ENCODE measurements around the gene DENND1A.

DENND1A gene

DNA sequence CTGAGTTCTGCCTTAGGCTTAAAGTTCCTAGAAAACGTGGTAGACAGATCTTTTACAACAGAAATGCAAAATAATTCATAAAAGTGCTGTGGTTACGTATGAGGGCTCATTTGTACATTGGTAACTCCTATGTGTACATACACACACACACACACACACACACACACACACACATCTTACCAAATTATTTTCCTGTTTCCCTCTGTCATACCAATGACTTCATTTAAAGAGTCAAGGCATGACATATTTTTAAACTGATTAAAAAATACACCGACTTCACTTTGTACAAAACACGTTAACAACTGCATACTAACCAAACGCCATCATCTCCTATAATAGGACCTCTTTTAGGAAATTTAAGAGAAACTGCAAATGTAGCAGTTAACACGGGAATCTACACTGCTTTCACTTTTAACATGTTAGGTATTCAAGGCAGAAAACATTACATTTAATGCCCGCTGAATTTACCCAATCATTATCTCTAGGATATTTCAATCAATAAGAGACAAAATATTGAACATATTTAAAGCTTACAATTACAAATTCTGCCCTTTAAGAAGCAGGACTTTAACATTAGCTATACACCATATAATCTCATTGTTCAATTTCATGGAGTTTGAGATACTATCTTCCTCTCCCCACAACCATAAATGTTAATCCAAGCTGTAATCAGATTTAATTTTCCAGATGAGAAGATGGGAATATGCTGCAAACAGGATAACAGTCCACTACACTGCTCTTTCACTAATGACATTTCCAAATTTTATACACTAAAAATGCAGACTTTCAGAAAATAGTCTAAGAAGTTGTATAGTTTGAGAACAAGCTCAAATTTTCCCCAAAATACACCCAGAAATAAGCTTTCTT, 133.1 kb downstream of the DENND1A start:
- ChIA-PET POLR2A (no interaction called here), CTCF (interaction anchor here (1.3 to 1.8 kb wide), 2 partner anchors 11 to 20 kb away, joined by 3 to 5 read pairs; no protein-coding TSS in a partner anchor)
- TF ChIP-seq, protein P1, sequence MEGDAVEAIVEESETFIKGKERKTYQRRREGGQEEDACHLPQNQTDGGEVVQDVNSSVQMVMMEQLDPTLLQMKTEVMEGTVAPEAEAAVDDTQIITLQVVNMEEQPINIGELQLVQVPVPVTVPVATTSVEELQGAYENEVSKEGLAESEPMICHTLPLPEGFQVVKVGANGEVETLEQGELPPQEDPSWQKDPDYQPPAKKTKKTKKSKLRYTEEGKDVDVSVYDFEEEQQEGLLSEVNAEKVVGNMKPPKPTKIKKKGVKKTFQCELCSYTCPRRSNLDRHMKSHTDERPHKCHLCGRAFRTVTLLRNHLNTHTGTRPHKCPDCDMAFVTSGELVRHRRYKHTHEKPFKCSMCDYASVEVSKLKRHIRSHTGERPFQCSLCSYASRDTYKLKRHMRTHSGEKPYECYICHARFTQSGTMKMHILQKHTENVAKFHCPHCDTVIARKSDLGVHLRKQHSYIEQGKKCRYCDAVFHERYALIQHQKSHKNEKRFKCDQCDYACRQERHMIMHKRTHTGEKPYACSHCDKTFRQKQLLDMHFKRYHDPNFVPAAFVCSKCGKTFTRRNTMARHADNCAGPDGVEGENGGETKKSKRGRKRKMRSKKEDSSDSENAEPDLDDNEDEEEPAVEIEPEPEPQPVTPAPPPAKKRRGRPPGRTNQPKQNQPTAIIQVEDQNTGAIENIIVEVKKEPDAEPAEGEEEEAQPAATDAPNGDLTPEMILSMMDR (IDR thresholded peaks at IDR 0.05; ENCODE audit: control extremely low read depth, extremely low read depth, low read depth, missing control alignments) = no peak
- no peak for DNase-seq (ENCODE audit: extremely low spot score)

DNA sequence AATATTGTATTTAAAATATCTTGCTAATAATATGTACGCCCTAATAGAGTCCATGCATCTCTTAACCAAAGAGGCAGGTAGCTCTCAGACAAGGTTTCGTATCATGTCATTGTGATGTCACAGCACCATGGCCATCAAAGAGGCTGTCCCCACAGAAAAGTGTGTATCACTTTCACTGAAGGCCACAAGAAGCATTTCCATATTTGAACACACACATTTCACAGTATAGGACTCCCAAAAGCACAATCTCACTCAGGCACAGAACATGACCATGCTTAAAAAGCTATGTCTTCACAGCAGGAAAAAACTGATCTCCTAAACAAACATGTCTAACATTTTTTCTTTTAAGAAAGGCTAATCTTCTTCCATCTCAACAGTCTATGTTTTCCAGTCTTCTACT, 133.8 kb downstream of the DENND1A start:
- POLR2A ChIA-PET = no interaction called here
- TF ChIP-seq, protein P1 (IDR thresholded peaks at IDR 0.05; ENCODE audit: control extremely low read depth, extremely low read depth, low read depth, missing control alignments) = no peak
- CTCF ChIA-PET = interaction anchor here (1.8 kb wide), 1 partner anchor 19 kb away, joined by 5 read pairs; no protein-coding TSS in a partner anchor
- no peak for DNase-seq (ENCODE audit: extremely low spot score)

DNA sequence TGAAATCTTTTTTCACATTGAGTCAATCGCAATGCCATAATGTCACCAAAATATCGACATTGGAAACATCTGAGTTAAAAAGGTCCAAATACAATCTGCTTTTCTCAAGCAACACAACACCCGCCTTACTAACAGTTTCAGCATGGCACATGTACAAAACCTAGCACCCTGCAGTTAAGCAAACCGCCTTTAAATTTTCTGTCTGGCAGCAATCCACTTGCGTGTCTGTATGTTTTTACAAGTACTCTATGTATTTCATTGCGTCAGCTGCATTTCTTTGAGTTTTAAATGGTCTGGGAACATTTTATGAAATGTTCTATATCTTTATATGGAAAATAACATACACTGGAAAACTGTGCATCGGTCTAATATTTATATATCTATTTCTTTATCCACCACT, 134.6 kb downstream of the DENND1A start:
- TF ChIP-seq, protein P1 (IDR thresholded peaks at IDR 0.05; ENCODE audit: control extremely low read depth, extremely low read depth, low read depth, missing control alignments) = no peak
- ChIA-PET POLR2A (no interaction called here), CTCF (interaction anchor here (1.8 kb wide), 1 partner anchor 18 kb away, joined by 5 read pairs; no protein-coding TSS in a partner anchor)
- DNase-seq (ENCODE audit: extremely low spot score) = no peak

DNA sequence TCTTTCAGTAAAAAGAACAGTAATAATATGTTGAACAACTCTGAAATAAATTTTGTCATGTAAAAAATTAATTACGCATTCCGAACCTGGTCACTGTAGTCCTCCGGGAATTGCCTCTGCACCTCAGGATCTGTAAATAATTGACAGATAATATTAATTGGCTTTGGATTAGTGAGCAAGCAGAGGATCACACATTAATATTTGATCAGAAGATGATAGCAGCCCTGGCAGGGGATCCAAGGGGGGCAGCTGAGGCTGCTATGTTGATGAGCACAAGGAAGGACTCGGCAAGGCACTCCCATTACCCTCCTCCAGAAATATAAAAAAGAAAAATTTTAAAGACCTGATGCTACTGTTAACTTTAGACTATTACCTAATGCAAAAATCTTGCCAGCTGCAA, 137.4 kb downstream of the DENND1A start:
- no peak for DNase-seq (ENCODE audit: extremely low spot score)
- ChIA-PET CTCF (interaction anchor here (1.5 kb wide), 1 partner anchor 9 kb away, joined by 3 read pairs; no protein-coding TSS in a partner anchor), POLR2A (no interaction called here)
- TF ChIP-seq, protein P1 (IDR thresholded peaks at IDR 0.05; ENCODE audit: control extremely low read depth, extremely low read depth, low read depth, missing control alignments) = no peak

DNA sequence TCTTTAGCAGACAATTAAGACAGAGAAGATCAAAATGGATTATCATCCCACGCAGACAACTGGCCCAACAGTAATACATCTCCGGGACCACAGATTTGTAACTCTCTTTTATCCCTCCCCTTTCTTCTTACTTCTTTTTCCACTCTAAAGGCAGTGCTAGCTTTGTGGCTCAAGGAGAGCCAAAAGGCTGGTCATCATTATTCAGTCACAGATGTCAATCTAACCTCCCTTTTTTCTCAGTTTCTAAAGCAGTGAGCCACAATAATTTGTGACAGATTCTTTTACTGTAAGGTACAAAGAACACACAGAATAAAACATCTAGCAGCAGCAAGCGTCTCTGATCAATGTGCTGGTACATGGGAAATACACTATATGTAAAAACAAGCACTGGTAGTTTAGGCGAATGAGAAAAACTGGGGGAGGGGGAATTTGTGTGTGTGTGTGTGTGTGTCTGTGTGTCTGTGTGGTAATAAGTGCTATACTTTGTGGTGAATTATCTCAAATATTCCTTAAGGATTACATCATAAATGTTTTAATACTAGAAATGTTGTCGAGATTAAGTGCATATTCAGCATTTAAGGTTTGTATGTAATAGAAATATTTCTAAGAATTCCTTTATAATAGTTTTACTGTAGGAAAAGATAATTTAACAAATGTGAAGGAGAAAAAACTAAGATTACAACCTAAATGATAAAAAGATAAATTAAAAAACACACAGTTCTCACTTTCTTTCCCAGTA, 140.2 kb downstream of the DENND1A start:
- DNase-seq (ENCODE audit: extremely low spot score) = no peak
- ChIA-PET CTCF (no interaction called here), POLR2A (no interaction called here)
- TF ChIP-seq, protein P1 (IDR thresholded peaks at IDR 0.05; ENCODE audit: control extremely low read depth, extremely low read depth, low read depth, missing control alignments) = no peak

DNA sequence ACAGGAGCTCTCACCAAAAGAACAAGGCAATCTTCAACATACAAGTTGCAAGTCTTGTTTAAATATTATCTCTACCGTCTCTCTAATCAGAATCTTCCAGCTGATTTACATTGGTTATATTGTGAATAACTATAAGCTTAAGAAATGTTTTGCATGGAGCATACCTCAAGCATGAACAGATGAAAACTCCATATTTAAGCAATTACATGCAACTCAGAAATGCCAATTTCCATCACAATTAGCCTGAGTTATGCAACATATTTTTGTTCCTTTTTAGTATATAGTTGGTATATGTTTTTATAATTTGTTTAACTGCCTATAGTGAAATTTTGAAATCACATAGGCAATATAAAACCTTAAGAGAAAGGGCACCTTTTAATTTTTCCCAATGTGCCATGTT, 142.5 kb downstream of the DENND1A start:
- ChIA-PET POLR2A (no interaction called here), CTCF (interaction anchor here (0.8 to 1.9 kb wide), 2 partner anchors 13 to 30 kb away, joined by 3 to 5 read pairs; no protein-coding TSS in a partner anchor)
- no peak for DNase-seq (ENCODE audit: extremely low spot score)
- TF ChIP-seq, protein P1 (IDR thresholded peaks at IDR 0.05; ENCODE audit: control extremely low read depth, extremely low read depth, low read depth, missing control alignments) = no peak

All from GM10248 (cell line).